Forelimb muscle (tissue), 1 donor: ENCODE data around the gene PKNOX2. TPM values are rescaled to one million over a fixed set of nuclear protein-coding genes. Genes with fewer than 3 reads are reported as not detected.

Experiments
- DNase-seq: peaks from one replicate; pipeline ENCODE4 v3.0.0-alpha.2; 2013; ENCODE audit warnings: low read depth
- polyA plus RNA-seq: library from polyadenylated mRNA; unstranded; fragments of 120-200 nt; gene quantifications from one replicate; pipeline ENCODE4 v1.2.1, GENCODE V29; 2013; ENCODE audit not compliant: insufficient read length

PKNOX2 gene
- polyA plus RNA-seq, 1 donor, result 27.6 TPM

GRCh38 chr11:125155100-125155444, 9.5 kb upstream of the PKNOX2 start:
- DNase-seq, result no peak

GRCh38 chr11:125155767-125156166, 8.8 kb upstream of the PKNOX2 start:
- no peak for DNase-seq

GRCh38 chr11:125156346-125157117, 8.0 kb upstream of the PKNOX2 start:
- no peak for DNase-seq

GRCh38 chr11:125157118-125157733, 7.3 kb upstream of the PKNOX2 start:
- no peak for DNase-seq

- DNase-seq, result no peak
Observed at GRCh38 chr11:125157953-125158680, 6.4 kb upstream of the PKNOX2 start.

GRCh38 chr11:125162743-125163142, 1.8 kb upstream of the PKNOX2 start:
- DNase-seq, result no peak

- no peak for DNase-seq
Observed at GRCh38 chr11:125163431-125164063, 1.0 kb upstream of the PKNOX2 start.

- no peak for DNase-seq
Observed at GRCh38 chr11:125164091-125164421, 495 bp upstream of the PKNOX2 start.

- no peak for DNase-seq
Observed at GRCh38 chr11:125165111-125165842, 726 bp downstream of the PKNOX2 start.

- DNase-seq, result no peak
Observed at GRCh38 chr11:125165843-125166763, 1.6 kb downstream of the PKNOX2 start.

GRCh38 chr11:125166764-125167291, 2.3 kb downstream of the PKNOX2 start:
- no peak for DNase-seq

GRCh38 chr11:125167292-125167953, 2.9 kb downstream of the PKNOX2 start:
- no peak for DNase-seq

- DNase-seq, result no peak
Observed at GRCh38 chr11:125167954-125168835, 3.6 kb downstream of the PKNOX2 start.

GRCh38 chr11:125168918-125169456, 4.4 kb downstream of the PKNOX2 start:
- DNase-seq, result no peak

GRCh38 chr11:125170001-125170509, 5.5 kb downstream of the PKNOX2 start:
- DNase-seq, result no peak

GRCh38 chr11:125170510-125171031, 6.0 kb downstream of the PKNOX2 start:
- DNase-seq, result peak; percentile 60

GRCh38 chr11:125171974-125172373, 7.4 kb downstream of the PKNOX2 start:
- no peak for DNase-seq

GRCh38 chr11:125173027-125173426, 8.5 kb downstream of the PKNOX2 start:
- no peak for DNase-seq
